AG09319 (cell line): ENCODE data around the gene MORC1.
A peak's percentile ranks its signal among the peaks of the same experiment; 100 is the strongest.

Experiments used
- DNase-seq: peaks from one replicate; pipeline ENCODE4 v3.0.0-alpha.2; 2010; ENCODE audit warnings: low read depth; ENCODE audit errors: extremely low read depth
- CTCF ChIP-seq: IDR thresholded peaks from 2 replicates; pipeline ENCODE4 v1.5.1; 2011; ENCODE audit warnings: low read depth, mild to moderate bottlenecking, inconsistent platforms, low read length, moderate library complexity

Gene MORC1

GRCh38 chr3:109028753-109029152 is 89.2 kb downstream of the MORC1 start:
- TF ChIP-seq CTCF, result no peak
- DNase-seq, result no peak

GRCh38 chr3:109026821-109027220 is 91.1 kb downstream of the MORC1 start:
- DNase-seq, result no peak
- no peak for TF ChIP-seq CTCF

- no peak for TF ChIP-seq CTCF
- DNase-seq, result no peak
These were observed 92.0 kb downstream of the MORC1 start for GRCh38 chr3:109025896-109026295.

GRCh38 chr3:109023656-109024254 is 94.2 kb downstream of the MORC1 start:
- TF ChIP-seq CTCF, result peak; percentile 71
- DNase-seq, result peak; percentile 23

- DNase-seq, result no peak
- no peak for TF ChIP-seq CTCF
These were observed 94.8 kb downstream of the MORC1 start for GRCh38 chr3:109023167-109023566.

GRCh38 chr3:109021556-109021955 is 96.4 kb downstream of the MORC1 start:
- no peak for TF ChIP-seq CTCF
- no peak for DNase-seq

GRCh38 chr3:109018828-109019227 is 99.1 kb downstream of the MORC1 start:
- no peak for DNase-seq
- TF ChIP-seq CTCF, result no peak; the same call in 1 of the 2 replicates
